K562 (cell line): ENCODE measurements around the gene PRAC2. TPM values are rescaled to one million over a fixed set of nuclear protein-coding genes. Genes with fewer than 3 reads are reported as not detected.

Experiments used
- ATAC-seq: fragments of 200-7000 bp; cut with Tn5 transposase; 3 replicates; pipeline ENCODE4 v1.9.1; 2020; ENCODE audit warnings: moderate library complexity
- BruUV-seq: library from RNA; stranded (reverse); fragments of 400-500 nt; replicated peaks from 2 replicates; lab custom pipeline; 2021; lab: Mats Ljungman, UMichigan
- CTCF ChIA-PET: fragments of 300-600 bp; formaldehyde crosslinking; extraction: SDS; loops from one replicate; lab custom pipeline; 2021; ENCODE audit warnings: low intra/inter-chr PET ratio; lab: Yijun Ruan, JAX
- POLR2A ChIA-PET: fragments of 300-600, 350-650 bp; sonication (Branson Sonifier 250); formaldehyde crosslinking; extraction: SDS; loops from one replicate; lab custom pipeline; 2021; ENCODE audit warnings: antibody characterized with exemption, inconsistent platforms; lab: Yijun Ruan, JAX
- DNase-seq, 4 experiments: peaks; one replicate each; pipeline versions ENCODE4 v3.0.0 to v3.0.0-alpha.2; 2011 to 2018; ENCODE audit warnings: low spot score in 3 of 4, mixed read lengths in 3 of 4; ENCODE audit errors: extremely low read depth in 1 of 4
- FAIRE-seq: peaks from 2 replicates; lab custom pipeline; 2011; peaks lifted over from hg19 to GRCh38; lab: Jason Lieb, UNC
- H2AFZ ChIP-seq: 2 replicates; pipeline ENCODE4 v1.6.0; 2011; ENCODE audit warnings: low read depth, low read length, control low read depth, inconsistent platforms
- H3K27ac ChIP-seq: fragments of 200-600 bp; 3 replicates; pipeline ENCODE4 v1.8.0; 2011; ENCODE audit warnings: low read depth, mild to moderate bottlenecking, control low read depth, inconsistent platforms, low read length, moderate library complexity, mixed read lengths; ENCODE audit errors: extremely low read depth
- H3K27me3 ChIP-seq, 2 experiments: fragments of 300-600 bp in 1 of 2; 2 replicates in 1 of 2; 3 replicates in 1 of 2; pipeline versions ENCODE4 v1.6.0 to v1.8.0; 2011; ENCODE audit warnings: inconsistent platforms in 2 of 2, low read length in 2 of 2, mild to moderate bottlenecking in 1 of 2, mixed read lengths in 1 of 2, moderate library complexity in 1 of 2; ENCODE audit not compliant: control insufficient read depth in 2 of 2, insufficient read depth in 2 of 2
- H3K36me3 ChIP-seq: fragments of 300-600 bp; 3 replicates; pipeline ENCODE4 v1.8.0; 2011; ENCODE audit warnings: mild to moderate bottlenecking, low read length, inconsistent platforms; ENCODE audit not compliant: control insufficient read depth, insufficient read depth
- H3K4me1 ChIP-seq, 2 experiments: fragments of 200-600 bp in 1 of 2; replicated peaks in 1 of 2; 2 replicates in 1 of 2; 3 replicates in 1 of 2; pipeline versions ENCODE4 v1.5.1 to v1.8.0; 2011; ENCODE audit warnings: inconsistent platforms in 2 of 2, low read length in 2 of 2, mild to moderate bottlenecking in 1 of 2, mixed read lengths in 1 of 2, moderate library complexity in 1 of 2; ENCODE audit not compliant: control insufficient read depth in 2 of 2, insufficient read depth in 2 of 2
- H3K4me2 ChIP-seq: 2 replicates; pipeline ENCODE4 v1.6.1; 2011; ENCODE audit warnings: low read length, control low read depth, inconsistent platforms, mixed read lengths; ENCODE audit not compliant: insufficient read depth
- H3K4me3 ChIP-seq: fragments of 200-600 bp; sonication (generic), shearing (Covaris generic); 2 replicates; pipeline ENCODE4 v1.5.1; 2016; ENCODE audit warnings: control low read depth, inconsistent platforms
- H3K79me2 ChIP-seq: fragments of 200-600 bp; 3 replicates; pipeline ENCODE4 v1.8.0; 2011; ENCODE audit warnings: low read length, inconsistent platforms; ENCODE audit not compliant: control insufficient read depth, insufficient read depth
- H3K9ac ChIP-seq, 2 experiments: 2 replicates each; pipeline versions ENCODE4 v1.6.0 to v1.6.1; 2011; ENCODE audit warnings: low read depth in 2 of 2, low read length in 2 of 2, control low read depth in 1 of 2, inconsistent platforms in 1 of 2, mild to moderate bottlenecking in 1 of 2, mixed read lengths in 1 of 2; ENCODE audit not compliant: insufficient read depth in 1 of 2
- H3K9me1 ChIP-seq: one replicate; pipeline ENCODE4 v1.6.0; 2011; ENCODE audit warnings: inconsistent platforms, mild to moderate bottlenecking, low read length, moderate library complexity; ENCODE audit not compliant: control insufficient read depth, insufficient read depth
- H3K9me3 ChIP-seq: replicated peaks from 2 replicates; pipeline ENCODE4 v1.5.1; 2011; ENCODE audit warnings: low read depth, low read length, inconsistent platforms; ENCODE audit not compliant: control insufficient read depth, insufficient read depth
- H4K20me1 ChIP-seq: replicated peaks from 2 replicates; pipeline ENCODE4 v1.6.1; 2011; ENCODE audit warnings: low read length, inconsistent platforms, mixed read lengths; ENCODE audit not compliant: control insufficient read depth, insufficient read depth
- ZNF263 ChIP-seq: sonication (generic); formaldehyde crosslinking; IDR thresholded peaks from 2 replicates; pipeline ENCODE4 v1.8.0; 2022; ENCODE audit warnings: mild to moderate bottlenecking, missing genetic modification reagents, borderline replicate concordance
- ZNF75A ChIP-seq: fragments of 450-650 bp; formaldehyde crosslinking; IDR thresholded peaks from 2 replicates; pipeline ENCODE4 v1.4.0; 2020; ENCODE audit warnings: mild to moderate bottlenecking
- whole genome bisulfite sequencing: fragments of 100-300 bp; shearing (Covaris generic); methylation state at CpG from one replicate; pipeline ENCODE4 v1.1.6; 2016; ENCODE audit warnings: low coverage, mixed read lengths; ENCODE audit not compliant: insufficient coverage; ENCODE audit errors: missing lambda C conversion rate; 5-methylcytosine and 5-hydroxymethylcytosine counted together
- in situ Hi-C: fragments of 300-500 bp; cut with MboI; formaldehyde crosslinking; loops from 4 replicates; pipeline ENCODE4 v1.15.0; 2018; ENCODE audit warnings: inconsistent platforms, mixed read lengths
- intact Hi-C: fragments of 100-400 bp; cut with micrococcal nuclease; formaldehyde crosslinking; loops from 2 replicates; pipeline ENCODE4 v1.14.2; 2022
- polyA plus RNA-seq, 8 experiments: library from polyadenylated mRNA; depleted of rRNA in 4 of 8; stranded (reverse) in 5 of 8; unstranded in 3 of 8; fragments of >200 nt; fragmentation: Nextera tagmentation in 2 of 8; fragmentation: Illumina TruSeq in 1 of 8; extraction: Ambion mirVana in 2 of 8; extraction: Trizol in 1 of 8; gene quantifications; 2 replicates each; pipeline versions ENCODE4 v1.2.1 to v1.2.3, GENCODE V29; 2011 to 2014; ENCODE audit warnings: inconsistent platforms in 1 of 8, missing spikeins in 1 of 8
- total RNA-seq, 7 experiments: library from RNA; depleted of rRNA in 6 of 7; stranded (reverse); fragments of >200 nt in 6 of 7; fragmentation: Illumina TruSeq in 2 of 7; extraction: Trizol in 2 of 7; gene quantifications; 2 replicates each; pipeline versions ENCODE4 v1.2.1 to v1.2.3, GENCODE V29; 2011 to 2021; ENCODE audit warnings: low replicate concordance in 1 of 7

The PRAC2 gene
- total and polyA plus RNA-seq, 9 of the 15 experiments (the other 6 are each of a cell fraction or from before 2014, with no cell fraction given): not detected

DNA sequence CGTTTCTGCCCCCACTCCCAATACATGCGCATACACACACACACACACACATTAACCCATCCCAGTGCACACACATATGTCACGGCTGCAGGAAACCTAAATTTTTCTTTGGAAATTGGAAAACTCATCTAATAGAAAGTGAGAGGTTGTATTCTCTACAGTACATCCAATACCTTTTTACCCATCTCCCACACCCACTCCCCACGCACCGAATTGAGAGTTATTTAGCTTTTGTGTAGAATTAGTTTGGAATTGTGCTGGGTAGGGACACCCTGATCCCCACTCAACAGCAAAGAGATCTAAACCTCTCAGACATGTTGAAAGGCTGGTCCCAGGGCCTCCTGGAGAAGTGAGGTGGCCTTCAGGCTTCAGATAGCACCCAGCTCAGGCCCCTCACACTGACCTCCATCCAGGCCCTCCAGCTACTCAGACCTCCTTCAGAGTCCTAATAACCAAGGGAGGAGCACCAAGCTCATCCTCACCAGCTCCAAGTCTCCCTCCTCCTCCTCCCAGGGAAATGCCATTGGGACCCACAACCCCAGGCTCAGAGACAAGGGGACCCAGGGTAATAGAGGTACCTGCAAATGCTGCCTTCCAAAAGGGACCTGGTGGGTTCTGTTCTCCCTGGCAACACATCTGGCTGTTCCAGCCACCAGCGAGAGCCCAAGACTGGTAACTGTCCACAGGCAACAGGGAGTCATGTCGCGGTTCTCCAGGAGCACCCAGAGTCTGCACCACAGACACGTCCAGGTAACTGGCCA is 4.6 kb downstream of the PRAC2 start:
- no peak overlapping the region for H3K4me3 ChIP-seq
- ATAC-seq (no peak), FAIRE-seq (no peak), DNase-seq (no peak)
- POLR2A ChIA-PET: interaction anchor here (0.6 to 1.4 kb wide), 3 partner anchors 21 to 377 kb away, joined by 3 to 4 read pairs (median 4); no protein-coding TSS in a partner anchor
- CTCF ChIA-PET: no interaction called here
- H3K9me1 ChIP-seq: no peaks in the 10 kb centered on the region
- intact Hi-C loops: no loop called here
- WGBS: 22% methylated on average over 9 of the region's 9 CpGs
- no peak for TF ChIP-seq ZNF75A (CRISPR knock-in tag)
- TF ChIP-seq ZNF263: peak; percentile 54; the same call in 1 of the 2 replicates
- H3K36me3 ChIP-seq: no peaks in the 10 kb centered on the region
- peaks cover 0 to 20% of the 10 kb centered on the region in 2 experiments; a peak in 2 of 5 replicates for H3K4me1 ChIP-seq
- H3K27ac ChIP-seq: no peak overlapping the region
- H4K20me1 ChIP-seq: no peaks in the 10 kb centered on the region; the same call in none of the 2 replicates
- H3K9ac ChIP-seq: no peak overlapping the region
- H3K79me2 ChIP-seq: no peaks in the 10 kb centered on the region
- in situ Hi-C loops: no loop called here
- peaks cover 70 to 78% of the 10 kb centered on the region in 2 experiments for H3K27me3 ChIP-seq
- no peak overlapping the region for H3K4me2 ChIP-seq
- no TSS peak for BruUV-seq
- no peaks in the 10 kb centered on the region for H3K9me3 ChIP-seq
- H2AFZ ChIP-seq: no peak overlapping the region
